Measurements from ENCODE around the gene CARMIL1. TPM values are rescaled to one million over a fixed set of nuclear protein-coding genes. Genes with fewer than 3 reads are reported as not detected.

CARMIL1 gene
- total and polyA plus RNA-seq, 7 experiments from 2014 or later: 2.2 to 12.8 (median 9.3) TPM

DNA sequence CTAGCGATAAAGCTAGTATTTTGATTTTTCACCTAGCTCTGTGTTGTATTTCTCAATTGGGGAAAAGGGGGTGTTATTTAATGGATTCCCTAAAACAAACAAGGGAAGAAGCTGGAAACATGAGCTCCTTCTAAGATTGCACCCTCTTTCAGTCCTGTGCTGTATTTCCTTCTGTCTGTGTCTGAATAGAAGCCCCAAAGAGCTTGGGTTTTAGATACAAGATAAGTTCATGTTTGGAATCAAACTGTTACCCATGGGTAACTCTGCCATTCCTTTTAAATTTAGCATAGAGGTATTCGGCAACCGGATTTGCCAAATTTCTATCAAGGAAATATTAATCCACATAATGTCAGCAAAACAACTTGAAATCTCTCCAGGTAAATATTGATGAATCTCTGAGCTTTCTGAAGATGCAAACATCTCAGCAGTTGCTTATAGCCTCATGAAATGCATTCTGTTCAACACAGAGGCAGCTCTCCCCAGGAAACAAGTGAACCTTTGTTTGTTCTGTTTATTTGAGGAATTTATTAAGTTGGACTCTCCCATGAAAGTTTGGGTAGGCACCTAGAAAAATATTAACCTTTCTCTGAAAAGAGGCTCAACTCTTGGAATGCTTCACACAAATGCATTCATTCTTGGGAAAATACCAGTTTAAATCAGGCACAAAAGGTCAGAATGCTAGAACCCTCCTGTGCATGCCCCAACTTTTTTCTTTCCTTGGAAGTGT lies 362.9 kb downstream of the CARMIL1 start:
- Histone ChIP-seq H3K4me3 (ENCODE audit: low read length) (no peak overlapping the region), H3K4me1 (ENCODE audit: control insufficient read depth in 2 of 2, insufficient read depth in 2 of 2, low read length in 2 of 2) (no peaks in the 10 kb centered on the region), H3K36me3 (ENCODE audit: control insufficient read depth in 2 of 3, insufficient read depth in 3 of 3, low read length in 3 of 3) (no peaks in the 10 kb centered on the region), H3K27me3 (ENCODE audit: control insufficient read depth in 2 of 2, insufficient read depth in 2 of 2, low read length in 2 of 2) (no peaks in the 10 kb centered on the region), H3K27ac (ENCODE audit: low read depth, low read length) (no peak overlapping the region), H3K9me3 (ENCODE audit: control insufficient read depth in 2 of 3, low read length in 3 of 3) (no peaks in the 10 kb centered on the region)
- ChIA-PET CTCF (no interaction called here), POLR2A (no interaction called here)
- intact Hi-C loops (cut with micrococcal nuclease): no loop called here
- Mint-ChIP-seq H3K4me1 (no peaks in the 10 kb centered on the region), H3K36me3 (no peaks in the 10 kb centered on the region), H3K27ac (no peak overlapping the region), H3K4me3 (no peak overlapping the region), H3K27me3 (peaks cover 35 to 71% (median 66%) of the 10 kb centered on the region in 5 donors), H3K9me3 (peaks cover 0 to 19% (median 2%) of the 10 kb centered on the region in 11 donors)
- no peak for ATAC-seq
- no peak for DNase-seq

DNA sequence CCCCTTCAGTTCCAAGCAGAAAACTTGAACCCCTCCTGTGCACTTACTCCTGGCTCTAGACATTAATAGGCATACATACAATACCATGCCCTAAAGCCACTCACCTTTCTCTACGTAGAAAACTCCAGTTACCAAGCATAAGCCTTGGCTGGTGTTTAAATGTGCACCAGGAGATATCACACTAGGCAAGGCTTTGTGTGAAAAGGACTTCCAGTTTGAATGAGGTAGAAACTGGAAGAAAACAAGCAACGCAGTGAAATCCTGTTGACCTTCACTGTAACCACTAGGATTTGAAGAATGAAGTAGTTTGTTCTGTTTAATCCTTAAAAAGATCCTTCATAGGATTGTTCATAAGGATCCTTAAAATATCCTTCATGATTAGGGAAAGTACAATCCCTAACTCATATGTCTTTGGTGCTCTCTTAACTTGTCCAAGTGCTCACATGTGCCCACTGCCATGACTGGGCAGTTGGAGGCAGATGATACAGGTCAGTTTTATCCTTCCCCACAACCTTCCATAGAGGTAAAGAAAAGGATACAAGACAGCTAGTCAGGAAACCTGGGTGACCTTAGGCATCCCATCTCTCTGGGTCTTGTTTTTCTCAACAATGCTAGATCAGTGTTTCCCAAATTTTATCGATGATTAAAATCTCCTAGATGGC lies 363.6 kb downstream of the CARMIL1 start:
- ChIA-PET CTCF (no interaction called here), POLR2A (no interaction called here)
- H3K9me3 Mint-ChIP-seq: peaks cover 0 to 19% (median 2%) of the 10 kb centered on the region in 11 donors
- no peak overlapping the region for H3K27ac Mint-ChIP-seq
- Histone ChIP-seq H3K36me3 (ENCODE audit: control insufficient read depth in 2 of 3, insufficient read depth in 3 of 3, low read length in 3 of 3) (no peaks in the 10 kb centered on the region), H3K4me3 (ENCODE audit: low read length) (no peak overlapping the region), H3K27ac (ENCODE audit: low read depth, low read length) (no peak overlapping the region), H3K27me3 (ENCODE audit: control insufficient read depth in 2 of 2, insufficient read depth in 2 of 2, low read length in 2 of 2) (no peaks in the 10 kb centered on the region), H3K4me1 (ENCODE audit: control insufficient read depth in 2 of 2, insufficient read depth in 2 of 2, low read length in 2 of 2) (no peaks in the 10 kb centered on the region), H3K9me3 (ENCODE audit: control insufficient read depth in 2 of 3, low read length in 3 of 3) (no peaks in the 10 kb centered on the region)
- H3K36me3 Mint-ChIP-seq: no peaks in the 10 kb centered on the region
- no peak overlapping the region for H3K4me3 Mint-ChIP-seq
- no peaks in the 10 kb centered on the region for H3K4me1 Mint-ChIP-seq
- DNase-seq (no peak), ATAC-seq (no peak)
- intact Hi-C loops (cut with micrococcal nuclease): no loop called here
- H3K27me3 Mint-ChIP-seq: peaks cover 39 to 71% (median 66%) of the 10 kb centered on the region in 5 donors

DNA sequence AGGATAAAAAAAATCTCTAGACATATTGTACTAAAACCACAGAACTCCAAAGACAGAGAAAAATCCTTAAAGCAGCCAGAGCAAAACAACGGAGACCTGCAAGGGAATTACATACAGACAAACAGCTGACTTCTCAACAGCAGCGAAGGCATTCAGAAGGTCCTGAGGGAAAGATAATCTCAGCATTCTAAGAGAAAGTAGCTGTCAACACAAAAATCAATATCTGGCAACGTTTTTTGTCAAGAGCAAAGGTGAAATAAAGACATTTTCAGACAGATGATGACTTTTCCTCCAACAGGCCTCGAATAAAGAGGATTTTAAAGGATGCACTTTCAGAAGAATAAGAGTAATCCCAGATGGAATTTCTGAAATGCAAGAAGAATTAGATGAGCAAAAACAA lies 366.7 kb downstream of the CARMIL1 start:
- ATAC-seq: no peak
- ChIA-PET POLR2A (no interaction called here), CTCF (no interaction called here)
- Mint-ChIP-seq H3K9me3 (peaks cover 0 to 15% (median 2%) of the 10 kb centered on the region in 11 donors), H3K36me3 (no peaks in the 10 kb centered on the region), H3K4me1 (no peaks in the 10 kb centered on the region), H3K27me3 (peaks cover 48 to 81% (median 70%) of the 10 kb centered on the region in 5 donors), H3K4me3 (no peak overlapping the region), H3K27ac (no peak overlapping the region)
- Histone ChIP-seq H3K27ac (ENCODE audit: low read depth, low read length) (no peak overlapping the region), H3K4me1 (ENCODE audit: control insufficient read depth in 2 of 2, insufficient read depth in 2 of 2, low read length in 2 of 2) (no peaks in the 10 kb centered on the region), H3K36me3 (ENCODE audit: control insufficient read depth in 2 of 3, insufficient read depth in 3 of 3, low read length in 3 of 3) (no peaks in the 10 kb centered on the region), H3K4me3 (ENCODE audit: low read length) (no peak overlapping the region), H3K27me3 (ENCODE audit: control insufficient read depth in 2 of 2, insufficient read depth in 2 of 2, low read length in 2 of 2) (no peaks in the 10 kb centered on the region), H3K9me3 (ENCODE audit: control insufficient read depth in 2 of 3, low read length in 3 of 3) (no peaks in the 10 kb centered on the region)
- DNase-seq: no peak
- intact Hi-C loops (cut with micrococcal nuclease): no loop called here

DNA sequence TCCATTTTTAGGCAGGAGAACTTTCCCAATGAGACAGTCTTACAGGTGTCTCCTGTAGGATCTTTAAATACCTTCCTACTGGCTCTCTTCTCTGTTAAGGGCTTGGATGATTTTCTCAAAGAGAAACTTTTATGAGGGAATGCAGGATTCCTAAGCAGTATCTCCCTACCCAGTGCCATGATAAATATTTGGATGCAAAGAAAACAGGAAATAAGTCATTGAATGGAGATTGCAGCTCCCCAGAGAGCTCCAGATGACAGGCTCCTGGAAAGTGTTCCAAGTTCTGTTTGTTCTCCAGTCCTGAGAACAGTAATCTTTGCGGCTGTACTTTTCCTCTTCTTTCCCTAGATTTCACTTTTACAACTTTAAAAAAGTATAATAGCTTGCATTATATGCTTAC lies 370.4 kb downstream of the CARMIL1 start:
- Mint-ChIP-seq H3K9me3 (peaks cover 0 to 9% (median 0%) of the 10 kb centered on the region in 11 donors), H3K36me3 (no peaks in the 10 kb centered on the region), H3K27ac (no peak overlapping the region), H3K4me1 (peaks cover 0 to 3% (median 0%) of the 10 kb centered on the region in 7 donors), H3K4me3 (no peak overlapping the region), H3K27me3 (peaks cover 61 to 80% (median 64%) of the 10 kb centered on the region in 5 donors)
- no peak overlapping the region for H3K27ac ChIP-seq (ENCODE audit: low read depth, low read length)
- no peaks in the 10 kb centered on the region for H3K4me1 ChIP-seq (ENCODE audit: control insufficient read depth in 2 of 2, insufficient read depth in 2 of 2, low read length in 2 of 2)
- peaks cover 0 to 5% of the 10 kb centered on the region in 2 donors for H3K27me3 ChIP-seq (ENCODE audit: control insufficient read depth in 2 of 2, insufficient read depth in 2 of 2, low read length in 2 of 2)
- no peaks in the 10 kb centered on the region for H3K36me3 ChIP-seq (ENCODE audit: control insufficient read depth in 2 of 3, insufficient read depth in 3 of 3, low read length in 3 of 3)
- intact Hi-C loops (cut with micrococcal nuclease): no loop called here
- ATAC-seq: no peak
- peaks cover 0 to 3% (median 0%) of the 10 kb centered on the region in 3 experiments for H3K9me3 ChIP-seq (ENCODE audit: control insufficient read depth in 2 of 3, low read length in 3 of 3)
- no peak for DNase-seq
- ChIA-PET CTCF (no interaction called here), POLR2A (no interaction called here)
- H3K4me3 ChIP-seq (ENCODE audit: low read length): no peak overlapping the region

DNA sequence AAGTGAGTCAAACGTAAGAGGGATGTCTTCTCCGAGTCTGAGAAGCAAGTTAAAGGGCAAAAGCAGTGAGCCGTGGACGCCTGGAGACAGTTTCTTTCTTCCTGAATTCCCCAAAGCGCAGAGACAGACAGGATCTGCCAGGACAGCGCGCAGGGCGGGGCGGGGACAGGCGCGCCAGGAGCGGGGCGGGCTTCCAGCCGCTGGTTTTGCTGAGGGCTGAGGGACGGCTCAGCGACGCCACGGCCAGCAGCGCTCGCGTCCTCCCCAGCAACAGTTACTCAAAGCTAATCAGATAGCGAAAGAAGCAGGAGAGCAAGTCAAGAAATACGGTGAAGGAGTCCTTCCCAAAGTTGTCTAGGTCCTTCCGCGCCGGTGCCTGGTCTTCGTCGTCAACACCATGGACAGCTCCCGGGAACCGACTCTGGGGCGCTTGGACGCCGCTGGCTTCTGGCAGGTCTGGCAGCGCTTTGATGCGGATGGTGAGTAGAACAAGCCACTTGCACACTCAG lies 372.9 kb downstream of the CARMIL1 start, which contains the start of gene SCGN:
TSS of gene SCGN (plus strand) at position 209 of the 509 bp plus-strand sequence. CDS start at position 398, 189 bp downstream.
- Histone ChIP-seq H3K36me3 (ENCODE audit: control insufficient read depth in 2 of 3, insufficient read depth in 3 of 3, low read length in 3 of 3) (no peaks in the 10 kb centered on the region), H3K9me3 (ENCODE audit: control insufficient read depth in 2 of 3, low read length in 3 of 3) (peaks cover 0 to 3% (median 0%) of the 10 kb centered on the region in 3 experiments), H3K27ac (ENCODE audit: low read depth, low read length) (no peak within 1 kb of the TSS), H3K27me3 (ENCODE audit: control insufficient read depth in 2 of 2, insufficient read depth in 2 of 2, low read length in 2 of 2) (peaks cover 0 to 5% of the 10 kb centered on the region in 2 donors), H3K4me1 (ENCODE audit: control insufficient read depth in 2 of 2, insufficient read depth in 2 of 2, low read length in 2 of 2) (no peaks in the 10 kb centered on the region), H3K4me3 (ENCODE audit: low read length) (no peak within 1 kb of the TSS)
- Mint-ChIP-seq H3K4me3 (peak within 1 kb of the TSS in 1 of 10 donors; percentile 6), H3K4me1 (peaks cover 0 to 3% (median 0%) of the 10 kb centered on the region in 7 donors), H3K27me3 (peaks cover 51 to 65% (median 60%) of the 10 kb centered on the region in 5 donors), H3K36me3 (no peaks in the 10 kb centered on the region), H3K9me3 (peaks cover 0 to 11% (median 0%) of the 10 kb centered on the region in 11 donors), H3K27ac (no peak within 1 kb of the TSS)
- ChIA-PET CTCF (no interaction called here), POLR2A (no interaction called here)
- intact Hi-C loops (cut with micrococcal nuclease): no loop called here
- DNase-seq: peak in 7 of 9 donors; percentile 7 to 61 (median 14)
- no peak for ATAC-seq

DNA sequence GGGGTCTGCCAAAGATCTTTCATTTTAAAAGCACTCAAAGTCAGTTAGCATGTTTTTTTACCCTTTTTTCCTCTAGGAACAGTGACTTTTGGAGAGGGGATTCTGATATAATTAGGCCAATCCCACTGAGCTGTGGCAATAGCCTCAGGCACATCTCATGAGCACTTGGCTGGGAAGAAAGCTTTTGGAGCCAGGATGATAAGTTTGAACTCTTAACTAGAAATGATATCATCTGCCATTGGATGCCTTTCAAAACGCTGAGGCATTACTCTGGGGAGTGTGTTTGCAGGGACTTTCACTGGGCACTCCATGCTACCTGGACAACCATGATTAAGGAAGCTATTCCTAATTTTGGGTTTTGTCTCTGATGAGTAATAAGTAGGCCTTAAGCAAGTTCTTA lies 376.5 kb downstream of the CARMIL1 start:
- H3K36me3 Mint-ChIP-seq: no peaks in the 10 kb centered on the region
- peaks cover 0 to 11% (median 0%) of the 10 kb centered on the region in 11 donors for H3K9me3 Mint-ChIP-seq
- no peaks in the 10 kb centered on the region for H3K36me3 ChIP-seq (ENCODE audit: control insufficient read depth in 2 of 3, insufficient read depth in 3 of 3, low read length in 3 of 3)
- H3K4me1 Mint-ChIP-seq: peaks cover 0 to 3% (median 0%) of the 10 kb centered on the region in 7 donors
- ATAC-seq: no peak
- peaks cover 0 to 3% (median 0%) of the 10 kb centered on the region in 3 experiments for H3K9me3 ChIP-seq (ENCODE audit: control insufficient read depth in 2 of 3, low read length in 3 of 3)
- DNase-seq: no peak
- H3K27me3 Mint-ChIP-seq: peaks cover 37 to 62% (median 61%) of the 10 kb centered on the region in 5 donors
- no peak overlapping the region for H3K27ac ChIP-seq (ENCODE audit: low read depth, low read length)
- peaks cover 0 to 5% of the 10 kb centered on the region in 2 donors for H3K27me3 ChIP-seq (ENCODE audit: control insufficient read depth in 2 of 2, insufficient read depth in 2 of 2, low read length in 2 of 2)
- no peak overlapping the region for H3K27ac Mint-ChIP-seq
- ChIA-PET POLR2A (no interaction called here), CTCF (no interaction called here)
- no peaks in the 10 kb centered on the region for H3K4me1 ChIP-seq (ENCODE audit: control insufficient read depth in 2 of 2, insufficient read depth in 2 of 2, low read length in 2 of 2)
- no peak overlapping the region for H3K4me3 ChIP-seq (ENCODE audit: low read length)
- no peak overlapping the region for H3K4me3 Mint-ChIP-seq
- intact Hi-C loops (cut with micrococcal nuclease): no loop called here

Measured in naive thymus-derived CD4-positive, alpha-beta T cell (primary cell).